ENCODE measurements around the gene COQ10A.
"Not testable (repeated sequence)": the region's sequence is repeated elsewhere in the genome, so short reads cannot be mapped to it uniquely, and the experiment has no call there.

DNA sequence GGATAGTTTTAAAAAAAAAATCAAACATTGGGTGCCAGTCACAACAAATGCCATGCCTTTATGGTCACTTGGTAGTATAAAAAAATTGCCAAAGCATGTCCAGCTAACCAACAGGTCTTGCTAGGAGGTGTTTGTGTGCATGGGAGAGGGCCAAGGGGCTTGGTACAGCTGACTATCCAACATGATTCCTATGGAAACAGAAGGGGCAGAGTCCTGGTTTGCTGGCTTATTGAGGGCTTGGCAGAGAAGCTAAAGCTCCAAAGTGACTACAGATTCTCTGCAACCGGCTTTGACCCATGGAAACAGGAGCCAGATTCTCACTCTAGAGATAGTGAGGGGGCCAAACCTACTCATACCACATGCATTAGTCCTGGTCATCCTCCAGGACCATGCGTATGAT lies 5.7 kb downstream of the COQ10A start:
- TF ChIP-seq EZH2 (IDR thresholded peaks at IDR 0.05; ENCODE audit: borderline replicate concordance, low read length), result not testable (repeated sequence)
- TF ChIP-seq, protein P1, sequence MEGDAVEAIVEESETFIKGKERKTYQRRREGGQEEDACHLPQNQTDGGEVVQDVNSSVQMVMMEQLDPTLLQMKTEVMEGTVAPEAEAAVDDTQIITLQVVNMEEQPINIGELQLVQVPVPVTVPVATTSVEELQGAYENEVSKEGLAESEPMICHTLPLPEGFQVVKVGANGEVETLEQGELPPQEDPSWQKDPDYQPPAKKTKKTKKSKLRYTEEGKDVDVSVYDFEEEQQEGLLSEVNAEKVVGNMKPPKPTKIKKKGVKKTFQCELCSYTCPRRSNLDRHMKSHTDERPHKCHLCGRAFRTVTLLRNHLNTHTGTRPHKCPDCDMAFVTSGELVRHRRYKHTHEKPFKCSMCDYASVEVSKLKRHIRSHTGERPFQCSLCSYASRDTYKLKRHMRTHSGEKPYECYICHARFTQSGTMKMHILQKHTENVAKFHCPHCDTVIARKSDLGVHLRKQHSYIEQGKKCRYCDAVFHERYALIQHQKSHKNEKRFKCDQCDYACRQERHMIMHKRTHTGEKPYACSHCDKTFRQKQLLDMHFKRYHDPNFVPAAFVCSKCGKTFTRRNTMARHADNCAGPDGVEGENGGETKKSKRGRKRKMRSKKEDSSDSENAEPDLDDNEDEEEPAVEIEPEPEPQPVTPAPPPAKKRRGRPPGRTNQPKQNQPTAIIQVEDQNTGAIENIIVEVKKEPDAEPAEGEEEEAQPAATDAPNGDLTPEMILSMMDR (IDR thresholded peaks at IDR 0.05; ENCODE audit: low read length), result not testable (repeated sequence)

All from OCI-LY1 (cell line).